A673 (cell line): ENCODE data around the gene KRT15. TPM values are rescaled to one million over a fixed set of nuclear protein-coding genes. Genes with fewer than 3 reads are reported as not detected.

Experiments used
- BruUV-seq: library from RNA; stranded (reverse); fragments of 400-500 nt; replicated peaks from 2 replicates; lab custom pipeline; 2021; lab: Mats Ljungman, UMichigan
- CTCF ChIA-PET: fragments of 300-600 bp; sonication (Branson Sonifier 250); formaldehyde crosslinking; loops from one replicate; lab custom pipeline; 2022; ENCODE audit warnings: antibody characterized with exemption; lab: Charles Lee
- POLR2A ChIA-PET: fragments of 300-600 bp; sonication (Branson Sonifier 250); formaldehyde crosslinking; loops from one replicate; lab custom pipeline; 2022; ENCODE audit warnings: antibody characterized with exemption; ENCODE audit not compliant: low non-redundant PET; lab: Charles Lee
- DNase-seq: peaks from one replicate; pipeline ENCODE4 v3.0.0-alpha.2; 2015; ENCODE audit warnings: low spot score
- H3K27ac ChIP-seq: fragments of 200-600 bp; sonication (generic); 2 replicates; pipeline ENCODE4 v1.5.1; 2016; ENCODE audit warnings: mixed run types, low read depth, mild to moderate bottlenecking, mixed read lengths, antibody characterized with exemption, low read length; ENCODE audit not compliant: poor library complexity, severe bottlenecking
- H3K27me3 ChIP-seq: fragments of 200-600 bp; sonication (generic); replicated peaks from 2 replicates; pipeline ENCODE4 v1.6.1; 2017; ENCODE audit warnings: mixed run types, low read depth, mild to moderate bottlenecking, mixed read lengths, antibody characterized with exemption, low read length; ENCODE audit not compliant: insufficient read depth, poor library complexity
- H3K36me3 ChIP-seq: fragments of 200-600 bp; sonication (generic); 2 replicates; pipeline ENCODE4 v1.6.1; 2016; ENCODE audit warnings: mixed run types, mild to moderate bottlenecking, mixed read lengths, antibody characterized with exemption, low read length; ENCODE audit not compliant: insufficient read depth, poor library complexity, severe bottlenecking
- H3K4me1 ChIP-seq: fragments of 200-600 bp; sonication (generic); 2 replicates; pipeline ENCODE4 v1.6.1; 2017; ENCODE audit warnings: mixed run types, mild to moderate bottlenecking, mixed read lengths, antibody characterized with exemption, low read length; ENCODE audit not compliant: insufficient read depth, poor library complexity, severe bottlenecking
- H3K4me3 ChIP-seq: fragments of 200-600 bp; sonication (generic); 2 replicates; pipeline ENCODE4 v1.5.1; 2016; ENCODE audit warnings: low read depth, mixed run types, mild to moderate bottlenecking, mixed read lengths, low read length; ENCODE audit not compliant: poor library complexity, severe bottlenecking
- H3K9me3 ChIP-seq: fragments of 200-600 bp; sonication (generic); 2 replicates; pipeline ENCODE4 v1.6.1; 2016; ENCODE audit warnings: mixed run types, low read depth, mild to moderate bottlenecking, mixed read lengths, antibody characterized with exemption, low read length; ENCODE audit not compliant: poor library complexity, severe bottlenecking
- CTCF ChIP-seq: fragments of 300-800, 200-600 bp; sonication (generic); conservative IDR thresholded peaks from 2 replicates; pipeline ENCODE4 v1.5.1; 2017; ENCODE audit warnings: low read depth, mild to moderate bottlenecking, antibody characterized with exemption, low read length, moderate library complexity, mixed read lengths
- EZH2 ChIP-seq: fragments of 200-600 bp; sonication (generic); IDR thresholded peaks from 2 replicates; pipeline ENCODE4 v1.6.1; 2017; ENCODE audit warnings: borderline replicate concordance, low read depth, mild to moderate bottlenecking, mixed read lengths, antibody characterized with exemption, low read length; ENCODE audit not compliant: poor library complexity, severe bottlenecking
- intact Hi-C: fragments of 100-400 bp; cut with micrococcal nuclease; formaldehyde crosslinking; loops from one replicate; pipeline ENCODE4 v1.10.0; 2022; ENCODE audit not compliant: unreplicated experiment
- total RNA-seq: library from RNA; stranded (reverse); gene quantifications from 2 replicates; pipeline ENCODE4 v1.2.3, GENCODE V29; 2021

Gene KRT15
- total RNA-seq, 1 experiment from 2014 or later: not detected

GRCh38 chr17:41499714-41500113 is 19.0 kb downstream of the KRT15 start:
- H3K4me1 ChIP-seq: peaks cover 4% of the 10 kb centered on the region
- intact Hi-C loops: loop anchor here (5.0 kb wide), 1 partner anchor 352 kb away; the partner anchor contains the start of gene KRTAP4-5
- H3K27ac ChIP-seq: no peak overlapping the region
- TF ChIP-seq CTCF (no peak), EZH2 (no peak)
- no peaks in the 10 kb centered on the region for H3K36me3 ChIP-seq
- H3K9me3 ChIP-seq: no peaks in the 10 kb centered on the region
- CTCF ChIA-PET: no interaction called here
- POLR2A ChIA-PET: no interaction called here
- no peaks in the 10 kb centered on the region for H3K27me3 ChIP-seq
- BruUV-seq: no TSS peak
- no peak for DNase-seq
- H3K4me3 ChIP-seq: no peak overlapping the region

GRCh38 chr17:41498276-41498675 is 20.4 kb downstream of the KRT15 start:
- H3K27ac ChIP-seq: no peak overlapping the region
- H3K9me3 ChIP-seq: no peaks in the 10 kb centered on the region
- peaks cover 4% of the 10 kb centered on the region for H3K4me1 ChIP-seq
- CTCF ChIA-PET: no interaction called here
- intact Hi-C loops: loop anchor here (5.0 kb wide), 1 partner anchor 351 kb away; the partner anchor contains the start of gene KRTAP4-5
- POLR2A ChIA-PET: no interaction called here
- no peak for DNase-seq
- no TSS peak for BruUV-seq
- H3K36me3 ChIP-seq: no peaks in the 10 kb centered on the region
- H3K4me3 ChIP-seq: no peak overlapping the region
- H3K27me3 ChIP-seq: no peaks in the 10 kb centered on the region
- TF ChIP-seq CTCF: no peak
- no peak for TF ChIP-seq EZH2

- no TSS peak for BruUV-seq
Measured at GRCh38 chr17:41496803-41497484, 21.7 kb downstream of the KRT15 start.

More at GRCh38 chr17:41496803-41497484, 21.7 kb downstream of the KRT15 start:
- peak; percentile 85 for DNase-seq
- ChIA-PET POLR2A (no interaction called here), CTCF (interaction anchor here (0.6 kb wide), 2 partner anchors 166 to 590 kb away, joined by 3 to 6 read pairs; no protein-coding TSS in a partner anchor)
- no peak overlapping the region for H3K4me3 ChIP-seq
- TF ChIP-seq CTCF: peak; percentile 68
- TF ChIP-seq EZH2: no peak
- no peaks in the 10 kb centered on the region for H3K36me3 ChIP-seq
- H3K4me1 ChIP-seq: peaks cover 4% of the 10 kb centered on the region
- no peaks in the 10 kb centered on the region for H3K9me3 ChIP-seq
- intact Hi-C loops: loop anchor here (2.0 to 5.0 kb wide), 2 partner anchors 350 to 586 kb away; partner anchors contain the start of gene KRTAP4-5
- no peak overlapping the region for H3K27ac ChIP-seq
- no peaks in the 10 kb centered on the region for H3K27me3 ChIP-seq
